C4-2B (cell line): ENCODE results near the gene GPX4.

Experiments
- H3K27ac ChIP-seq: fragments of 450-650 bp; 2 replicates; pipeline ENCODE4 v1.5.1; 2017
- ZFX ChIP-seq: fragments of 450-650 bp; IDR thresholded peaks from 2 replicates; pipeline ENCODE4 v1.6.1; 2017
- TF ChIP-seq, protein P1 (sequence below): fragments of 450-650 bp; conservative IDR thresholded peaks from 2 replicates; pipeline ENCODE4 v1.5.1; 2017; ENCODE audit warnings: mild to moderate bottlenecking

Gene GPX4

DNA sequence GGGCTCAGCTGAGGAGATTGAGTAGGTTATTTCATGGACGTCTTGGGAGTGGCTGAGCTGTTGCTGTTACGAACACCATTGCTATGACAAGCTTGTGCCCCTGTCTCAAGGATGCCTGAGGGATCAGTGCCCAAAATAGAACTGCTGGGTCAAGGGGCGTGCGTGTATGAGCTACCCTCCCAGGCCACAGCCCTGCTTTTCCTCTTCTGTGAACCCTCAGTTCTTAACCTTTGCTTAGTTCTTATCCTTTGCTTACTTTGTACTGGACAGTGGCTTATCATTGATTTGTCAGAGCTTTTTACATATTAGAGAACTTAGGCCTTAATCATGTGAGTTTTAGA lies 27.8 kb upstream of the GPX4 start:
- peak overlapping the region; percentile 69 for H3K27ac ChIP-seq
- TF ChIP-seq, protein P1, sequence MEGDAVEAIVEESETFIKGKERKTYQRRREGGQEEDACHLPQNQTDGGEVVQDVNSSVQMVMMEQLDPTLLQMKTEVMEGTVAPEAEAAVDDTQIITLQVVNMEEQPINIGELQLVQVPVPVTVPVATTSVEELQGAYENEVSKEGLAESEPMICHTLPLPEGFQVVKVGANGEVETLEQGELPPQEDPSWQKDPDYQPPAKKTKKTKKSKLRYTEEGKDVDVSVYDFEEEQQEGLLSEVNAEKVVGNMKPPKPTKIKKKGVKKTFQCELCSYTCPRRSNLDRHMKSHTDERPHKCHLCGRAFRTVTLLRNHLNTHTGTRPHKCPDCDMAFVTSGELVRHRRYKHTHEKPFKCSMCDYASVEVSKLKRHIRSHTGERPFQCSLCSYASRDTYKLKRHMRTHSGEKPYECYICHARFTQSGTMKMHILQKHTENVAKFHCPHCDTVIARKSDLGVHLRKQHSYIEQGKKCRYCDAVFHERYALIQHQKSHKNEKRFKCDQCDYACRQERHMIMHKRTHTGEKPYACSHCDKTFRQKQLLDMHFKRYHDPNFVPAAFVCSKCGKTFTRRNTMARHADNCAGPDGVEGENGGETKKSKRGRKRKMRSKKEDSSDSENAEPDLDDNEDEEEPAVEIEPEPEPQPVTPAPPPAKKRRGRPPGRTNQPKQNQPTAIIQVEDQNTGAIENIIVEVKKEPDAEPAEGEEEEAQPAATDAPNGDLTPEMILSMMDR = no peak
- no peak for TF ChIP-seq ZFX

DNA sequence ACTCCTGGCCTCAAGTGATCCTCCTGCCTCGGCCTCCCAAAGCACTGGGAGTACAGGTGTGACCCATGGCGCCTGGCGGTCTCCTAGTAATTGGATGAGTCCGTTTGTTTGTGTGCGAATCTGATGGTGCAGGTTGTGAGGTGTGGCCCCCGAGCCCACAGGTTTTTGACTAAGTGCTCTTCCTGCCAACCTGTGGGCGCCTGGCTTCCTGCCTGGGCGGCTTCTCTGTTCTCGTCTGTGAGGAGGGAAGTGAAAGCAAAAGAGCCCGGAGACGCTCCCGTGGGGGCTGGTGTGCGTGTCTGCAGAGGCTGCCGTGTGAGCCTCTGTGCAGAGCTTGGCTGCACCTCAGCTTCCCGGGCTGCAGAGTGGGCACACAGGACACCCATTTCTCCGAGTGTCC lies 26.8 kb upstream of the GPX4 start:
- TF ChIP-seq ZFX = no peak
- TF ChIP-seq, protein P1 = no peak
- no peak overlapping the region for H3K27ac ChIP-seq

- TF ChIP-seq ZFX = no peak
- TF ChIP-seq, protein P1 = no peak
- H3K27ac ChIP-seq = no peak overlapping the region
Measured at GRCh38 chr19:1079566-1080111, 24.2 kb upstream of the GPX4 start.

DNA sequence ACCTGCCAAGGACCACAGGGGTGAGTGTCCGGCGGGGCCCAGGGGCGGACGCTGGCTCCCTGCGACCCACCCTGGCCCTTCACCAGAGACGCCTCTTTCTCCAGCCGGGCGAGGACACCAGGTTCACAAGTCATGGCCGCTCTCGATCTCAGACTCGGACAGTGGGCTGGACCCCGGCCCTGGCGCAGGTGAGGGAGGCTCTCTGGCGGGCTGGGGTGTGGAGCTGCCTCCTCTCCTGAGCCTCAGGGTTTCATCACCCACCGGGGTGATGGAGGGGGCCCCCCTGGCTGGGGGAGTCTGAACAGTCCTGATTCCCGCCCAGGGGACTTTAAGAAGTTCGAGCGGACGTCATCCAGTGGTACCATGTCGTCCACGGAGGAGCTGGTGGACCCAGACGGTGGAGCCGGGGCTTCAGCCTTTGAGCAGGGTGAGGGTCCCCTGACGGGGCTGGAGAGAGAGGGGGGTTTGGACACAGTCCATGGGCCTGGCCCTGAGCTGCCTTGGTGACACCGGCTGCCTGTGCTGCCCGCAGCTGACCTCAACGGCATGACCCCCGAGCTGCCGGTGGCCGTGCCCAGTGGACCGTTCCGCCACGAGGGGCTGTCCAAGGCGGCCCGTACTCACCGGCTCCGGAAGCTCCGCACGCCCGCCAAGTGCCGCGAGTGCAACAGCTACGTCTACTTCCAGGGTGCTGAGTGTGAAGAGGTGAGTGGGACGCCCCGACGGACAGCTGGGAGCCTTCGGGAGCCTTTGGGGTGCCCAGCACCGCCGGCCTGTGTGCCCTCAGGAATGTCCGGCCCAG lies 23.2 kb upstream of the GPX4 start:
- no peak overlapping the region for H3K27ac ChIP-seq
- TF ChIP-seq ZFX = no peak
- TF ChIP-seq, protein P1 = no peak

- H3K27ac ChIP-seq = peak overlapping the region; percentile 23; the same call in 1 of the 2 replicates
- no peak for TF ChIP-seq ZFX
- TF ChIP-seq, protein P1 = no peak
Measured at GRCh38 chr19:1081301-1082164, 22.3 kb upstream of the GPX4 start.

DNA sequence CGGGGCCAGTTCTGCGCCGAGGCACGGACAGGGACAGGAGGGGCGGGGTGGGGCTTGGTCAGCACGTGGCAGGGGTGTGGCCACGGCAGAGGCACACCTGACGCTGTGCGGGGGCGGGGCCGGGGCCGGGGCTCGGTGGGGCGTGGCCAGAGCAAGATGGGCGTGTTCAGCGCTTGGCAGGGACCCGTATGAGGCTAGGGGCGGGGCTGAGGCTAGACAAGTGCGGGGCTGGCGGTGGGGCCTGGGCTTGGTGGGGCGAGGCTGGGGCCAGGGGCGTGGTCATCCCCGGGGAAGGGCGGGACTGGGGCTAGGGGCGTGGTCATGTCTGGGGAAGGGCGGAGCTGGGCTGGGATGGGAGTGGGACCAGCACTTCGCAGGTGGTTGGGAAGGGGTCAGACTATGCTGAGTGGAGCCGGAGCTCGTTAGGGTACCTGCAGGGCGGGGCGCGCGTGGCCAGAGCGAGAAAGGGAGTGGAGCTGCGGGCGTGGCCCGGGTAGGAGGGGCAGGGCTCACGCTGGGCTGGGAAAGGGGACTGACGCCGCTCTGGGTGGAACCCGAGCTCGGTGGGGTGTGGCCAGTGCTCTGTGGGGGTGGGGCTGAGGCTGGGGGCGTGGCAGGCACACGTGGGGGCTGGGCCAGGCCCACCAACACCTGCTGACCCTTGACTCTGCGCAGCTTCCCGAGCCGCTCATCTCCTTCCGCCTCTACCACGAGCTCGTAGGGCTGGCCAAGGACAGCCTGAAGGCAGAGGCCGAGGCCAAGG lies 21.4 kb upstream of the GPX4 start:
- peak overlapping the region; percentile 74 for H3K27ac ChIP-seq
- no peak for TF ChIP-seq ZFX
- TF ChIP-seq, protein P1 = no peak
